Islet of Langerhans (tissue), 1 donor: Measurements from ENCODE around the gene PLTP.
"Not testable (repeated sequence)": the region's sequence is repeated elsewhere in the genome, so short reads cannot be mapped to it uniquely, and the experiment has no call there.

Experiments used
- FAIRE-seq: peaks from one replicate; lab custom pipeline; 2011; peaks lifted over from hg19 to GRCh38; lab: Jason Lieb, UNC

Gene PLTP

DNA sequence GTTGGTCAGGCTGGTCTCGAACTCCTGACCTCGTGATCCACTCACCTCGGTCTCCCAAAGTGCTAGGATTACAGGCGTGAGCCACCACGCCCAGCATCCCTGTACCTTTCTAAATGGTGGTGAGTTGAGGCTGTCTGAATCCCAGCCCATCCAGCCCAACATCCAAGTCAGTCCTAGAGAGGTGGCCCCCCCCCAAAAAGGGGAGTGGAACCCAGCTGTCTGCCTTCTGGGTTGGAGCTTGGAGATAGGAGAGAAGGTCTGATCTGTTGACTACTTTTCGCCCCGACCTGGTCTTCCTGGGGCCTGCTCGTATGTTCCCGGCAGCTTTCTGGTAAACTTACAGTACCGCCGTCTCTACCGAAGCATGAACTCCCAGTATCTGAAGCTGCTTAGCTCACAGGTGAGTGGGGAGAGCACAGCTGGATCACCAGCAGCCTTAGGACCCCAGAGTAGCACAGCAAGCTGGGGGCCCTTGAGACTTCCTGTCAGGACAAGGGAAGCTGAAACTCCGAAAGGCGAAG lies 15.3 kb downstream of the PLTP start:
- FAIRE-seq = no peak

DNA sequence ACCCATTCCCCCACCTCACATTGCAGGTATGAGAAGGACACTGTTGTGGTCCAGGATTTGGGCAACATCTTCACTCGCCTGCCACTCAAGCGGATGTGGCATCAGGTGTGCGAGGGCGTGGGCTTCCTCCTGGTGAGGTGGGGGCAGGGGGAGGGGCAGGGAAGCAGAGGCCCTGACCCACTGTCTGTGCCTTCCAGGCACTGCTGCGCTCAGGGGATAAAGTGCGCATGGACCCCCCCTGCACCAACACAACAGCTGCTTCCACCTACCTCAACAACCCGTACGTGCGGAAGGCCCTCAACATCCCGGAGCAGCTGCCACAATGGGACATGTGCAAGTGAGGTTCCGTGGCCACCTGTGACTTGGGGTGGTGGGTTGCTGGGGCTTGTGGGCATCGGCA lies 17.2 kb downstream of the PLTP start:
- no peak for FAIRE-seq

DNA sequence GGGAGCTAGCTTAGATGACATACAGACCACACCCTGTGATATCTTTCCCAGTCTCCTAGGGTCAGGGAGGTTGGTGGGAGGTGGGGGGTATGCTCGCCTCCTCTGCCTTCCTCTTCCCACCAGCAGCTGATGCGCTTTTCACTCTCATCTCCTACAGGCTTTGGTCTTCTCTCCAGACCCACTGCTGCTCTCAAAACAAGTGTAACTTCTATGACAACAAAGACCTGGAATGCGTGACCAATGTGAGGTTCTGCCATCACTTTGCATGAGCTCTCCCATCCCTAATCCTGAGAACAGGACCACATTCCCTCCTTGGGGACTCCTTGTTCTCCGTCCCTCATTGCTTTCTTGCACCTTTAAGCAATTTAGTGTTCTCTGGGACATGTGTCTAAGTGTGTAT lies 18.1 kb downstream of the PLTP start:
- FAIRE-seq = no peak

DNA sequence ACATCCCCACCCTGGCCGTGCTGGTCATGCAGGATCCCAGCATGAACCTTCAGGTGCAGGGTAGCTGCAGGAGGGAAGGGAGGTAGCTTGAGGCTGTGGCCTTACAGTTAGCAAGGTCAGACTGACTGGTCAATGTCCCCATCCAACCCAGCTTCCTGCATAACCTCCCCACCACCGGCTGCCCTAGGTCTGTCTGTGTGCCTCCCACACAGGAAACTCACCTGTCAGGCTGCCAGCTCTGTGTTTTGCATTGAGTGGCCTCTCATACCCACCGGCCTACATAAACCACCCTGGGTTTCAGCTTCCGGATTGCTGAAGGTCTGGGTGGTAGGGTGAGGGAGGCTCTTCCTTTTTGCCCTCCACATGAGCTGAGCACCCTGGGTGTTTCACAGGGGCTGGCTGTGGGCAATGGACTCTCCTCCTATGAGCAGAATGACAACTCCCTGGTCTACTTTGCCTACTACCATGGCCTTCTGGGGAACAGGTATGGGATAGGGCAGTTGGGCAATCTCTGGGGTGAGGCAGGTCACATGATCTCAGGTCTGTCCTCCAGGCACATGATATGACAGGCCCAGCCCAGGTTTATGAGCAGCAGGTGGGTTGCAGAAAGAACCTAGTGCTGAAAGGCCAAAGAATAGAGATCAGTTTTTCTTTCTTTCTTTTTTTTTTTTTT lies 19.0 kb downstream of the PLTP start:
- no peak for FAIRE-seq

DNA sequence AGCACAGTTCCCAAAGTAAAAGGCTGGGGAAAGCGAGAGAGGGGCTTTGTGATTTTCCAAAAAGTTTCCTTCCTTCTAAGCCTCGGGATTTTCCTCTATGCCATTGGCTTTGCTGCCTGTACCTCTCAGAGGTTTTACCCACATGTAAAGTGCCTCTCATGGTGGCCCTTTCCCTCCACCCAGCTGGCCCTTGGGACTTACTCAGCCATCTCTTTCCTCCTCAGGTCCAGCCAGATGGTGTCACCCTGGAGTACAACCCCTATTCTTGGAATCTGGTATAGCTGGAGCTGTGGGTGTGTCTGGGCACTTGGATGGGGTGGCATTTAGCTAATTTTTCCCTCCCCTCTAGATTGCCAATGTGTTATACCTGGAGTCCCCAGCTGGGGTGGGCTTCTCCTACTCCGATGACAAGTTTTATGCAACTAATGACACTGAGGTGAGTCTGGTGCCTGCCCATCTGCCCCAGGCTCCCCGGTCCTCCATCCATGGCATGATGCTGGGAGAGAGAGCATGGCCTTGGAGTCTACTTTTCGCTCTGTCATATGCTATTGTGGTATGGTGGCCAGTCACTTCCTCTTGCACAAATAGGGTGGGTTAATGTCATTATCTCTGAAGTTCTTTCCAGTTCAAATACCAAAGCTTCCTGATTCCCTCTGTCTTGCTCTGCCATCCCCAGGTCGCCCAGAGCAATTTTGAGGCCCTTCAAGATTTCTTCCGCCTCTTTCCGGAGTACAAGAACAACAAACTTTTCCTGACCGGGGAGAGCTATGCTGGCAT lies 19.7 kb downstream of the PLTP start:
- FAIRE-seq = no peak

DNA sequence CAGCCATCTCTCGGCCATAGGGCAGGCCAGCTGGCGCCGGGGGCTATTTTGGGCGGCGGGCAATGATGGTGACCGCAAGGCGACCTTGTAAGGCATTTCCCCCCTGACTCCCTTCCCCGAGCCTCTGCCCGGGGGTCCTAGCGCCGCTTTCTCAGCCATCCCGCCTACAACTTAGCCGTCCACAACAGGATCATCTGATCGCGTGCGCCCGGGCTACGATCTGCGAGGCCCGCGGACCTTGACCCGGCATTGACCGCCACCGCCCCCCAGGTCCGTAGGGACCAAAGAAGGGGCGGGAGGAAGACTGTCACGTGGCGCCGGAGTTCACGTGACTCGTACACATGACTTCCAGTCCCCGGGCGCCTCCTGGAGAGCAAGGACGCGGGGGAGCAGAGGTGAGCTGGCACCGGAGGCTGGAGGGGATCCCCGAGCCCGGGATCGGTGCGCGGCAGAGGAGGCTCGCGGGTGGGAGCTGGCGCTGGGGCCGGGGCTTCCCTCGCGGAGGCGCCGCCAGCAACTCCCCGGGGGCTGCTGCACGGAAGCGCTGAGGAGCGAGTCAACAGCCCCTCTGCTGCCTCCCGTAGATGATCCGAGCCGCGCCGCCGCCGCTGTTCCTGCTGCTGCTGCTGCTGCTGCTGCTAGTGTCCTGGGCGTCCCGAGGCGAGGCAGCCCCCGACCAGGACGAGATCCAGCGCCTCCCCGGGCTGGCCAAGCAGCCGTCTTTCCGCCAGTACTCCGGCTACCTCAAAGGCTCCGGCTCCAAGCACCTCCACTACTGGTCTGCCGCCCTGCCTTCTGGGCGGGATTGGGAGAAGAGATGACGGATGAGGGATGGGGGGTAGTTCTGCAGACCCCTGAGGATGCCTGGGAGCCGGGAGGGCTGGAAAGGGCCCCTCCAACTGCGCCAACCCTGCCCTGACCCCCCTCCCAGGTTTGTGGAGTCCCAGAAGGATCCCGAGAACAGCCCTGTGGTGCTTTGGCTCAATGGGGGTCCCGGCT lies 20.7 kb downstream of the PLTP start, which contains the start of the genes CTSA and NEURL2:
TSS of gene CTSA (plus strand) at position 351 of the 999 bp plus-strand sequence. CDS start at position 585, 234 bp downstream.
TSS of gene NEURL2 (minus strand) at position 224 of the 999 bp plus-strand sequence. CDS start at position 7, 217 bp downstream.
- no peak for FAIRE-seq

DNA sequence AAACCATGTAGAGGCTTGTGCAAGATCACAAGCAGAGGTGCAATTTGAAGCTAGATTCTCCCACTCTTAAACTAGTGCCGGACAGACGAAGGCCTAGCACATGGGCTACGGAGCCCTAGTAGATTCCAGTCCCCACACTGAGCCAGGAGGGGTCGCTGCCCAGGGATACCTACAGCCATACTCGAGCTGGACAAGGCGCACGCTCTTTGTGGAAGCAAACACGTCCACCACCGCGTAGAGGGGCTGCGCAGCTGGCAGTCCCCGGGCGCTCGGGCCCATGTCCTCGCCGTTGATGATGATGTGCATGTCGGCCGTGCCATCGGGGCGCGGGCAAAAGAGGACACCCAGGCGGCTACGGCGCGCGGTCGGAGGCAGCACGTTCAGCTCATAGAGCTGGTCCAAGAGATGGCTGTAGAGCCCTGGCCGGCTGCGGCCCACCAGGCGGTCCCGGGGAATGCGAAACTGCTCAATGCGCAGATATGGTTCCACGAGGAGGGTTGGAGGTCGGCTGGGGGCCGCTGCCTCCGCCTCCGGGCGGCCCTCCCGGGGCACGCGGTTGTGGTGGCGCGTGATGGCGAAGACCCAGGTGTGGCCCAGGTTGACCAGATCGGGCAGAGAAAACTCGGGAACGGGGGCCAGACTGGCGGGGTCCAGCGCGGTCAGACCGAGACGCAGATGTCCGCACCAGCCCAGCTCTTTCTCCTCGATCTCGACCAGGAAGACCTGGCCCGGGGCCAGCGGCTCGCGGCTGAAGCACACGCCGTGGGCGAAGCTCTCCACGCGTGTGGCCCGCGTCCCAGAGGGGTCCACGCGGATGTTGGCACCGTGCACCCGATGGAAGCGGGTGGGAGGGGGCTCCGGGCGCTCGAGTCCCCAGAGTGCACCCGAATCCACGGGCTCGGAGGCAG lies 21.6 kb downstream of the PLTP start:
- FAIRE-seq = no peak

DNA sequence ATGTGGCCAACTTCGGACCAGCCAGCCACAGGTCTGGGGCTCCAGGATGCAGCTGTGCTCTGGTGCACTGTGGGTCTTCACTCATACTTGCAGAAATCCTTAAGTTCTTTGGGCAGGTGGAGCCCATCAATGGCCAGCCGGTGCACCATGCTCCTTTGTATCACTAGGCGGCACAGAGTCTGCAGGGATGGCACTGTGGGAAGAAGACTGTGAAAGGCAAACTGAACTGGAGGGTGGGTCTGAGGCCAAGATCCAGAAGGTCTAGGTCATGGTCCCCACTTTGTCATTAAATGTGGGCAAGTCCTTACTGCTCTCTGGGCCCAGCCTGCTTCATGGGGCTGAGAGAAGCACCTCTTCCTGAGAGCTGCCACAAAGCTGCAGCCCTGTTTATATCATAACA lies 23.3 kb downstream of the PLTP start:
- FAIRE-seq = no peak

DNA sequence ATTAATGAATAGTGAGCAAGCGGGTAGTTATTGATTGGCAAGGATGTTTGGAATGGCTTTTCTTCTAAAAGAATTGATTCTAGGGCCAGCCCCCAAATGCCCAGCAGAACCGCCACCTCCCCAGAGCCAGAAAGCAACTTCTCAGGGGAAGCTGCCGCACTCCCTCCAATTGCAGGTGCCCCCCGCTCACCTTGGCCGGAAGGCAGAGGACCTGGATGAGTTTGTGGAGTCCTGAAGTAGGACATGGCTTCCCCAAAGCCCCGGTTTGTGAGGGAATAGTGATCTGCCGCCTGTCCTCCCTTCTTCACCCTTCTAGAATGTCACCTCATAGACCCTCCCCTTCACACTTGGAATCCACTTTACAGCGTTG lies 24.6 kb downstream of the PLTP start, which contains the start of gene SPATA25:
TSS of gene SPATA25 (minus strand) at position 277 of the 370 bp plus-strand sequence. CDS start at position 245, 32 bp downstream.
- no peak for FAIRE-seq

DNA sequence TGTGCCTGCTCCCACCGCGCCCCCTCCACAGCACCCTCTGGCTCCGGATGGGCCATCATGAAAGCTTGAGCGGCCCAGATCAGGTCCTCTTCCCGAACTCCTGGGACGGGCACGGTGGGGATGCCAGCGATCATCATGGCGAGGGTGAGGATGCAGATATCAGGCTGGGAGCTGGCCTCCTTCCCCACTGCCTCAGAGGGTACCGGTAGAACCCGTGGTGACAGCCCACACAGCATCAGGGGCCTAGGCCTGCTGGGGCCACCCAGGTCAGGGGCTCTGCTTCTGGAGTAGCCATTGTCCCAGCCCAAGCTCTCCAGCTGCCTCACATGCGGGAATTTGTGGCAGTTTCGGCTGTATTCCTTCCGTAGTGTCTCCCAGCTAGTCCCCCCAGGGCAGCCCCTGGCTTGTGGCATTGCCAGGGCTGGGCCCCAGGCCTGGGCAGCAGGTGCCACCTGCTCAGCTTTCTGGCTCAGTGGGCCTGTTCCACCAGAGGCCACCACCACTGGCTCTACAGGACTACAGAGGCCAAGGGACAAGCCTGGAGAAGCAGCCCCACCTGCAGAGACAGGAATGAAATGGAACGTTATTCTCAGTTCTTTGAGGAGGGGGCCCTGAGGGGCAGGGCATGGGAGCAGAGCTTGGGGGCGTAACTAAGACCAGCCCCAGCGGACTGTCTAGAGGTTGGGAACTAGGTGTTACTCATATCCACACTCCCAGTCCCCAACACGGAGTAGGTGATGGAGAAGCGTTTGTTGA lies 25.2 kb downstream of the PLTP start:
- FAIRE-seq = no peak

DNA sequence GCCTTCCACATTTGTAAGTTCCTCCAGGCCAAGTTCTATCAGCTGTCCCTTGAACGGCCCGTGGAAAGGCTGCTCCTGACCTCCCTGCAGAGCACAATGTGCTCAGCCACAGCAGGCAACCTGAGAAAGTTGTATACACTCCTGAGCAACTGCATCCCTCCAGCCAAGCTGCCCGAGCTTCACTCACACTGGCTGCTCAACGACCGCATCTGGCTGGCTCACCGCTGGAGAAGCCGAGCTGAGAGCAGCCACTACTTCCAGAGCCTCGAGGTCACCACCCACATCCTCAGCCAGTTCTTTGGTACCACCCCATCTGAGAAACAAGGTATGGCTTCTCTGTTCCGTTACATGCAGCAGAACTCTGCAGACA lies 28.9 kb downstream of the PLTP start:
- no peak for FAIRE-seq

DNA sequence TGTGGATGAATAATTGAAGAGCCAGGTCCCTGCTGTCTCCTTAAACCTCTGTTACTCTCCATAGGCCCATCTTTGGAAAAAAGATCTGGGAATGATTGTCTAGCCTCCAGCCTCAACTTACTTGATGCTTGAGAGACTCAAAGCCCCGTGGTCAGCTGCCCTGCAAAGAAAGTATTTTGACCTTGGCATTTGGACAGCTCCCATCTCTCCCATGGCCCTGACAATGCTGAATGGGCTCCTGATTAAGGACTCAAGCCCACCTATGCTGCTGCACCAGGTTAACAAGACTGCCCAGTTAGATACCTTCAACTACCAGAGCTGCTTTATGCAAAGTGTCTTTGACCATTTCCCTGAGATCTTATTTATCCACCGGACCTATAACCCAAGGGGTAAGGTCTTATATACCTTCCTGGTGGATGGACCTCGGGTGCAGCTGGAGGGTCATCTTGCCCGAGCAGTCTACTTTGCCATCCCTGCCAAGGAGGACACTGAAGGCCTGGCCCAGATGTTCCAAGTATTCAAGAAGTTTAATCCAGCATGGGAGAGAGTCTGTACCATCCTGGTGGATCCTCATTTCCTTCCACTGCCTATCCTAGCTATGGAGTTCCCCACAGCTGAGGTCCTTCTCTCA lies 29.4 kb downstream of the PLTP start:
- FAIRE-seq = no peak

DNA sequence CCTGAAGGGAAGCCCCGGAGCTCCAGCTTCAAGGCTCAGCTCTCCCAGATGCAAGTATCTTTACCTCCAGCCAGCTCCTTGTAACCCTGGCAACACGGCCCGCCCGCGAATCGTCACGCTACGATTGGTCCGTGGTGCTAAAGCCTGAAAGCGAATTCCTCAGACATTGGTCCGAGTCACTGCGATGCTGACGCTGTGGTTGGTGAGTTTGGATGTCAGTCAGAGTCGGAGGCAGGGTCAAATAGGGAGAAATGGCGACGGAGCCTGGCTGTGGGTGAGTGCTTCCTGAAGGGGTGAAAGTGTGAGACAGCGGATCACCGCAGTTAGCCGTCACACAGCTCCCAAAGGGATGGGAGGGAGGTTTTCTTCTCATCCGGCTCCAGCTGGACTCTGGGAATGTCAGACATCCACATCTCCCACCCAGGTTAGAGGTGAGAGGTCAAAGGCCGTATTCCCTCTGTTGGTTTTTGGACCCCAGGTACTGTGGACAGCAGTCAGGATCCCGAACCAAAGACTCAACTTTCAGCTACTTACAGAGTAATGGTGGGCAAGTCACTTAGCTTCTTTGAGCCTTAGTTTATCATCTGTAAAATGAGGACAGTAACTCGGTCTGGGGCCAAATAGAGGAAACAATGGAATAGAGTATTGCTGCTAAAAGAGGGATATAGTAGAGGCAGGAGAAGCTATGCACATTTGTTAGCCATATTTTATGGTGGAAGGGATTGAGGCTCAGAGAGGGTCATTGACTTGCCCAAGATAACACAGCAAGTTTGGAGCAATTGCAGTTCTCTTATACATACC lies 30.8 kb downstream of the PLTP start, which contains the start of gene ZSWIM1:
TSS of gene ZSWIM1 (plus strand) at position 240 of the 801 bp plus-strand sequence. CDS start 1,366 bp downstream, outside the sequence.
- peak; percentile 86 for FAIRE-seq

DNA sequence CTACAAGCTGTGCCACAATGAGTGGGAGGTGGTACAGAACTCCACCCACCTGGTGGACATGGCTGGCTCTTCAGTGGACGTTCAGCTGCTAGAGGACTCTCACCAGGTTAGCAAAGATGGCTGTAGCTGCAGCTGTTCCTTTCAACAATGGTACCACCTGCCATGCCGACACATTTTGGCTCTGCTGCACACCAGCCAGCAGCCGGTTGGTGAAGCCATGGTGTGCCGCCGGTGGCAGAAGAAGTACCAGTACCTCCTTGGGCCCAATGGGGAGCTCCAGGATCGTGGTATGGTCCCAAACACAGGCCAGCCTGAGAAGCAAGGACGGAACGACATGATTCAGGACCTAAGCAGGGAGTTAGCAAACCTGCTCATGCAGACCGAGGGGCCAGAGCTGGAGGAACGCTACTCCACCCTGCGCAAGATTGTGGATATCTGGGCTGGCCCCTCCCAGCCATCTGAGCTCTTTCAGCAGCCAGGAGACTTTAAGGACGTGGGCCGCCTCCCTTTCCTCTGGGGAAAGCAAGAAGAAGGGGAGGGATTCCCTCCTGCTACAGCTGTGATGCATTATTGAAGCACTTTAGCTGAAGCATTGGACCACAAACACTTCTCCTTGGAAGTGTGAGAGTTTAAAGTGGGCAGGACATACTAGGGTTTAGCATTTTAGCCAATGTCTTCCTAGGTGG lies 33.7 kb downstream of the PLTP start:
- no peak for FAIRE-seq

DNA sequence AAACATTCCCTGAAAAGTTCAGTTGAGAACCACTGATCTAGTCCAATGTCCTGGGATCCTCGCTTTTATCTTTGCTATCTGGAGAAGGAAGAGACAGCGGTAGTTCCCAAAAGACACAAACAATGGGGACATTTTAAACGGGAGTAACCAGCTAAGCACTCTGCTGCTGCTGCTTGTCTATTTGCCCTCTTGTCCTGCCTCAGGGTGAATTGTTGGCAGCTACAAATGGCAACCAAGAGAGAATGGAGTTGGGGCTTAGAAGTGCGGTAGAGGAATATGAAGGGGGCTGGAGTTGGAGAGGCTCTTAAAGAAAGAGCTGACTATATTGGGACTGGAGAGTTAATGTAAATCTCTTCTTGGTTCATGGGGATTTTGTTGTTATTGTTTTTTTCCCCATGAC lies 37.4 kb downstream of the PLTP start:
- no peak for FAIRE-seq

DNA sequence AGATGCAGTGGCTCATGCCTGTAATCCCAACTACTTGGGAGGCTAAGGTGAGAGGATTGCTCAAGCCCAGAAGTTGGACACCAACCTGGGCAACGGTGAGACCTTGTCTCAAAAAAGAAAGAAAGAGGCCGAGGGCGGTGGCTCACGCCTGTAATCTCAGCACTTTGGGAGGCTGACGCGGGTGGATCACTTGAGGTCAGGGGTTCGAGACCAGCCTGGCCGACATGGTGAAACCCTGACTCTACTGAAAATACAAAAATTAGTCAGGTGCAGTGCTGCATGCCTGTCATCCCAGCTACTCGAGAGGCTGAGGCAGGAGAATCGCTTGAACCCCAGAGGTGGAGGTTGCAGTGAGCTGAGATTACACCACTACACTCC lies 37.9 kb downstream of the PLTP start:
- FAIRE-seq = not testable (repeated sequence)

DNA sequence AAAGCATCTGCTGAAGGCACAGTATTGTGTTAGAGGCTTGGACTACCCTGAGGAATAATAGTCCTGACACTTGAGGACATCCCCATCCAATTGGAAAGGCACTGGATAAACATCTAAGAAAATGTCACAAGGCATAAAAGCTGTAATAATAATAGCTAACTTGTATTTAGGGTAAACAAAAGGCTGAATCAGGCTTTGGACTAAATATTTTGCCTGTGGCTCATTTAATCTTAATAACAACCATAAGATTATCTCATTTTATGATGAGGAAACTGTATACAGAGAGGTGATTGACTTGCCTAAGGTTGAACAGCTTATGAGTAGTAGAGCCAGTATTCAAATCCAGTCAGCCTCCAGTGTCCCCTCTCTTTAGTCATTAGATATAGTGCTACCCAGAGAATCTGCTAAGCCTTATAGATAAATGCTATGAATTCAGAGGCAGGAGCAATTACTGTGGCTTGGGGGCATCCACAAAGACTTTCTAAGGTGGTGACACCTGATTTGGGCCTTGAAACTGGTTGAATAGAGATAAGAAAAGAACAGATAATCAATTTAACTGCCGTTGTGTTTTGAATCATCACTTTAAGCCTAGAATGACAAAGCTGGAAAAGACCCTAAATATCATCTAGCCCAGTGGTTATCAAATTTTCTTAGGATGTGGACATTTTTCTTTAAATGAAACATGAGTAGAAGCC lies 38.4 kb downstream of the PLTP start:
- no peak for FAIRE-seq

DNA sequence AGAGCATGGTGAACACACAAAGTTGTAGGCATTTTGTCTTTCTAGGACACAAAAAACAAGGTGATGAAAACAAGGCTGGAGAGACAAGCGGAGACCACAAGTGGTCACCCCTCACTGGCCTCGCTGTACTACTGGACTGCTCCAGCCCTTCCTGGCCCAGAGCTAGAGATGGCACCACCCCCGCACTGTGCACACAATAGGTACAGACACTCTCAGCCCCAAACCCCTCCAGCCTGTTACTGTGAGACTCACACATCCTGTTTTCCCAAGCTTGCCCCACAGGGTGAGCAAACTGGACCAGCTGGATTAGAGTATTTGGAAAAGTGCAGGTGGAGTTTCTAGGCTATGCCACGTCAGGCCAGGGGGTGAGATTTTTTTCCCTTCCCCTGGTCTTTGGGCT lies 39.3 kb downstream of the PLTP start:
- FAIRE-seq = no peak
